ENCODE measurements around the gene TRIM68. TPM values are rescaled to one million over a fixed set of nuclear protein-coding genes. Genes with fewer than 3 reads are reported as not detected.

TRIM68 gene
- total RNA-seq, 2 donors from 2014 or later: 11.3 to 13.8 TPM

- DNase-seq: no peak
- Mint-ChIP-seq H3K27ac (no peak overlapping the region), H3K4me3 (no peak overlapping the region), H3K27me3 (ENCODE audit: insufficient read depth) (peaks cover 6% of the 10 kb centered on the region), H3K36me3 (ENCODE audit: low read depth) (peaks cover 29% of the 10 kb centered on the region), H3K9me3 (peaks cover 7% of the 10 kb centered on the region), H3K4me1 (peaks cover 15% of the 10 kb centered on the region)
- Histone ChIP-seq H3K4me3 (ENCODE audit: low read length) (no peak overlapping the region), H3K36me3 (ENCODE audit: control insufficient read depth, insufficient read depth, low read length) (peaks cover 22% of the 10 kb centered on the region), H3K27ac (ENCODE audit: low read depth, low read length) (no peak overlapping the region), H3K9me3 (ENCODE audit: control insufficient read depth, low read length) (no peaks in the 10 kb centered on the region), H3K4me1 (ENCODE audit: control insufficient read depth, insufficient read depth, low read length) (no peaks in the 10 kb centered on the region), H3K27me3 (ENCODE audit: control insufficient read depth, insufficient read depth, low read length, poor library complexity, severe bottlenecking) (peaks cover 5% of the 10 kb centered on the region), H3K9ac (ENCODE audit: extremely low read depth, low read length, poor library complexity, severe bottlenecking) (no peak overlapping the region)
- TF ChIP-seq CTCF (conservative IDR thresholded peaks at IDR 0.05): no peak
- 87 to 90% methylated on average over 3 to 4 of the region's 4 CpGs for WGBS, 2 experiments (ENCODE audit: insufficient coverage in 1 of 2, insufficient read length in 1 of 2)
Observed at GRCh38 chr11:4605057-4605456, 3.0 kb downstream of the TRIM68 start.

GRCh38 chr11:4593739-4594138, 14.3 kb downstream of the TRIM68 start, which contains the start of gene OR52I1:
OR52I1 (plus strand) TSS chr11:4594039; CDS start chr11:4594039, 0 bp downstream.
- Histone ChIP-seq H3K36me3 (ENCODE audit: control insufficient read depth, insufficient read depth, low read length) (peaks cover 2% of the 10 kb centered on the region), H3K4me3 (ENCODE audit: low read length) (no peak within 1 kb of the TSS), H3K27me3 (ENCODE audit: control insufficient read depth, insufficient read depth, low read length, poor library complexity, severe bottlenecking) (no peaks in the 10 kb centered on the region), H3K27ac (ENCODE audit: low read depth, low read length) (no peak within 1 kb of the TSS), H3K9me3 (ENCODE audit: control insufficient read depth, low read length) (no peaks in the 10 kb centered on the region), H3K4me1 (ENCODE audit: control insufficient read depth, insufficient read depth, low read length) (no peaks in the 10 kb centered on the region), H3K9ac (ENCODE audit: extremely low read depth, low read length, poor library complexity, severe bottlenecking) (no peak within 1 kb of the TSS)
- Mint-ChIP-seq H3K36me3 (ENCODE audit: low read depth) (peaks cover 14% of the 10 kb centered on the region), H3K4me3 (no peak within 1 kb of the TSS), H3K27me3 (ENCODE audit: insufficient read depth) (peaks cover 3% of the 10 kb centered on the region), H3K27ac (no peak within 1 kb of the TSS), H3K9me3 (no peaks in the 10 kb centered on the region), H3K4me1 (no peaks in the 10 kb centered on the region)
- DNase-seq: no peak
- WGBS, 2 experiments (ENCODE audit: insufficient coverage in 1 of 2, insufficient read length in 1 of 2): 82 to 85% methylated on average over 1 of the region's 1 CpG
- TF ChIP-seq CTCF (conservative IDR thresholded peaks at IDR 0.05): no peak

GRCh38 chr11:4589017-4589416, 19.0 kb downstream of the TRIM68 start:
- Histone ChIP-seq H3K9me3 (ENCODE audit: control insufficient read depth, low read length) (no peaks in the 10 kb centered on the region), H3K27me3 (ENCODE audit: control insufficient read depth, insufficient read depth, low read length, poor library complexity, severe bottlenecking) (peaks cover 16% of the 10 kb centered on the region), H3K4me1 (ENCODE audit: control insufficient read depth, insufficient read depth, low read length) (no peaks in the 10 kb centered on the region), H3K4me3 (ENCODE audit: low read length) (no peak overlapping the region), H3K36me3 (ENCODE audit: control insufficient read depth, insufficient read depth, low read length) (no peaks in the 10 kb centered on the region), H3K9ac (ENCODE audit: extremely low read depth, low read length, poor library complexity, severe bottlenecking) (no peak overlapping the region), H3K27ac (ENCODE audit: low read depth, low read length) (no peak overlapping the region)
- Mint-ChIP-seq H3K36me3 (ENCODE audit: low read depth) (no peaks in the 10 kb centered on the region), H3K4me1 (no peaks in the 10 kb centered on the region), H3K9me3 (no peaks in the 10 kb centered on the region), H3K4me3 (no peak overlapping the region), H3K27me3 (ENCODE audit: insufficient read depth) (peaks cover 13% of the 10 kb centered on the region), H3K27ac (no peak overlapping the region)
- TF ChIP-seq CTCF (conservative IDR thresholded peaks at IDR 0.05): no peak
- WGBS, 2 experiments (ENCODE audit: insufficient coverage in 1 of 2, insufficient read length in 1 of 2): 84 to 95% methylated on average over 3 of the region's 3 CpGs
- DNase-seq: no peak
